GM18505 (cell line): Measurements from ENCODE around the gene ANKRD9.
"Not testable (repeated sequence)": the region's sequence is repeated elsewhere in the genome, so short reads cannot be mapped to it uniquely, and the experiment has no call there.

Source experiments
- ATAC-seq: cut with Tn5 transposase; IDR thresholded peaks from one replicate; pipeline ENCODE4 v1.9.1; 2021; ENCODE audit not compliant: unreplicated experiment
- POLR2A ChIP-seq: IDR thresholded peaks from 4 replicates; pipeline ENCODE4 v1.6.1; 2011; ENCODE audit warnings: borderline replicate concordance; ENCODE audit not compliant: insufficient read depth, insufficient read length; ENCODE audit errors: extremely low read depth

ANKRD9 gene

DNA sequence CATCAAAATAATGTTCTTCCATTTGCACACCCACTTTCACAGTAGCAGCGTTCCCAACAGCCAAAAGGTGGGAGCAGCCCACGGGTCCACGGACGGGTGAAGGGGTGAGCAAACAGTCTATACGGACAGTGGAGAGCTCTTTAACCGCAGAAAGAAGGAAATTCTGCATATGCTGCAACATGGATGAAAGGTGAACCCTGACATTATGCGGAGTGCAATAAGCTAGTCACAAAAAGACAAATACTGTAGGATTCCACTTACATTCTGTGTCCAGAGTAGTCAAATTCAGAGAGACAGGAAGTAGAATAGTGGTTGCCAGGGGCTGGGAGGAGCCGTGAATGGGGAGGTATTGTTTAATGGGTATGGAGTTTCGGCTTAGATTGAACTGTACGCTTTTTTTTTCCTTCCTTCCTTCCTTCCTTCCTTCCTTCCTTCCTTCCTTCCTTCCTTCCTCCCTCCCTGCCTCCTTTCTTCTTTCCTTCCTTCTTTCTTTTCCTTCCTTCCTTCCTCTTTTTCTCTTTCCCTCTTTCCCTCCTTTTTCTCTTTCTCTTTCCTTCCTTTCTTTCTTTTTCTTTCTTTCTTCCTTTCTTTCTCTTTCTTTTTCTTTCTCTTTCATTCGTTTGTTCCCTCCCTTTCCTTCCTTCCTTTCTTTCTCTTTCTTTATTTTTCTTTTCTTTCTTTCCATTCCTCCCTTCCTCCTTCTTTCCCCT is 15.8 kb upstream of the ANKRD9 start:
- ATAC-seq = peak; percentile 23

DNA sequence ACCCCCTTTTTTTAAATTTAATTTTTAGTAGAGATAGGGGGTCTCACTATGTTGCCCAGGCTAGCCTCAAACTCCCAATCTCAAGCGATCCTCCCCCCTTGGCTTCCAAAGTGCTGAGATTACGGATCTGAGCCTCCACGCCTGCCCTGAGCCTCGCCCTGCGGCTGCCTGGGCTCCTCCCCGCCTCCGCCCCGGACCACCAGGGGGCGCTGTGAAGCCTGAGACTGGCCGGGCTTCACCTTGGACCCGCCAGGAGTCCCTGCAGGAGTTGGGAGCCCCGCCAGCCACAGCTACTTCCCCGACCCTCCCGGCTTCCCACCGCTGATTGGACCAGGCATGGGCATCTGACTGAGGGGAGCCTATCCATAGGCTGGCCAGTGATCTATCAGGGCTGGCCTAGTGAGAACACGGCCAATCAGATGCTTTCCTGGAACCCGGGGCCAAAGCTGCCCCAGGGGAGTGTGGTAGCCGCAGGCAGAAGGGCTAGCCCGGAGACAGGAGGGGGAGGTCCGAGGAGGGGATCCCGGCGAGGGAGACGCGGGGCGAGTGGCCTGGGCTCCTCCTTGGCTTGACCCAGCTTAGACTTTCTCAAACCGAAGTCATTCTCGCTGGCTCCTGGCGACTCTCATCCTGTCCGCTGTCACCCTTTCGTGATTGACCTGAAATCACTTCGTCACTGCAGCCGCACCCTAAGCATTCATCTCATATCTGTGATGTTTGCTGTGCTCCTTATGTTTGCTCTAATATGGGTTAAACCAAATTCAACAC is 15.1 kb upstream of the ANKRD9 start:
- peak; percentile 82 for TF ChIP-seq POLR2A
- peak; percentile 94 for ATAC-seq

More for the DNA sequence above, 15.8 kb upstream of the ANKRD9 start:
- TF ChIP-seq POLR2A = no peak

DNA sequence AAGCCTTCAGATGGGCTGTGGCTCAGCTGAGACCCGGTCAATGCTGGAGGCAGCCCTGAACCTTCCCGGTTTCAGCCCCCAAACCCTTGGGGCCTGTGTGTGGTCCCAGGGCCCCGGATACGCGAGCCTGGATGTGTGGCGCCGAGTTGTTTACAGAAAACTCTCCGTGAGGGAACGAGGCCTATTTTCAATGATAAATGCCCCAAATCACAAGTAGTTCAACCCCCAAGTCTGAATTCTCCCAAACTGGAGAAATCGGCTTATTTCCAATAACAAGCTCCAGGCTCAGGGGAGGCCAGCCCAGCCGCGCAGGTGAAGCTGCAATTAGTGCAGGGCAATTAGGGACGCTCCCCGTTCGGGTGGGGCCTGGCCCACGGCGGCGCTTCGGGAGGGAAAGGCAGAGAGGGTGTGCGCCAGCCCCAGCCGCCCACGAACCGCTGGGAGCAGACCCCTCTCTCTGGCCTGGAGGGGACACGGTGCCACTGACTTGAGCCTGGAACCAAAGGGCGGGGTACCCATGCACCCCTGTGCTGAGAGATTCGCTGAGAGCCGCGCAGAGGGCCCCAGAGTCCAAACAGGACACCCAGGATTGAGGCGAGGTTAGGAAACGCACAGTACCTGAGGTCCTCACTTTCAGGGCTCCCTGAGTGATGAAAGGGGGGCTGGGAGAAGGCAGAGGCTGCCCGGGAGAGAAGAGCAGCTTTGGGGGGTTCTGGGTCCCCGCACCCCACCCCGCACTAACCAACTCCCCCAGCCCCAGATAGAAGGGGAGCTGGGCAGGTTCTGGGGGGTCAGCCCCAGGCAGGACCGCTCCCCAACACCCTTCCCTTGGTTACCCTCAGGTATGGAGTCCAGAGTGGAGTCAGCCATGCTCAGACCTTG is 14.2 kb upstream of the ANKRD9 start:
- peak; percentile 6 for ATAC-seq

DNA sequence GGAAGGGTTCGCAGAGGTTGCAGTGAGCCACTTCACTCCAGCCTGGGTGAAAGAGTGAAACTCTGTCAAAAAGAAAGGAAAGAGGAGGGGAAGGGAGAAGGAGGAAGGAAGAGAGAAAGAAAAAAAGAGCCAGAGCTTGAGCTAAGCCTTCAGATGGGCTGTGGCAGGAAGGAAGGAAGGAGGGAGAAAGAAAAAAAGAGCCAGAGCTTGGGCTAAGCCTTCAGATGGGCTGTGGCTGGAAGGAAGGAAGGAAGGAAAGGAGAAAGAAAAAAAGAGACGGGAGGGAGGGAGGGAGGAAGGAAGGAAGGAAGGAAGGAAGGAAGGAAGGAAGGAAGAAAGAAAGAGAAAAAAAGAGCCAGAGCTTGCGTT is 13.6 kb upstream of the ANKRD9 start:
- no peak for ATAC-seq
- no peak for TF ChIP-seq POLR2A

More for the DNA sequence above, 14.2 kb upstream of the ANKRD9 start:
- no peak for TF ChIP-seq POLR2A

DNA sequence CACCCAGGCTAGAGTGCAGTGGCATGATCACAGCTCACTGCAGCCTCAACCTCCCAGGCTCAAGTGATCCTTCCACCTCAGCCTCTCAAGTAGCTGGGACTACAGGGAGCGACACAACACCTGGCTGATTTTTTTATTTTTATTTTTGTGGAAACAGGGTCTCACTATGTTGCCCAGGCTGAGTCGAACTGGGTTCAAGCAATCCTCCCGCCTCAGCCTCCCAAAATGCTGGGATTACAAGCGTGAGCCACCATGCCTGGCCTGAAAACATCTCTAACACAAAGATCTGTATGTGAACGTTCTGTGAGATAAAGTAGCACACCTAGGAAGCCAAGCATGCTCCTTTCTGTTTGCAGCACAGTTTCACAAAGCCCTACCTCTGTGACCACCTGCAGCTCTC is 10.1 kb upstream of the ANKRD9 start:
- not testable (repeated sequence) for ATAC-seq

DNA sequence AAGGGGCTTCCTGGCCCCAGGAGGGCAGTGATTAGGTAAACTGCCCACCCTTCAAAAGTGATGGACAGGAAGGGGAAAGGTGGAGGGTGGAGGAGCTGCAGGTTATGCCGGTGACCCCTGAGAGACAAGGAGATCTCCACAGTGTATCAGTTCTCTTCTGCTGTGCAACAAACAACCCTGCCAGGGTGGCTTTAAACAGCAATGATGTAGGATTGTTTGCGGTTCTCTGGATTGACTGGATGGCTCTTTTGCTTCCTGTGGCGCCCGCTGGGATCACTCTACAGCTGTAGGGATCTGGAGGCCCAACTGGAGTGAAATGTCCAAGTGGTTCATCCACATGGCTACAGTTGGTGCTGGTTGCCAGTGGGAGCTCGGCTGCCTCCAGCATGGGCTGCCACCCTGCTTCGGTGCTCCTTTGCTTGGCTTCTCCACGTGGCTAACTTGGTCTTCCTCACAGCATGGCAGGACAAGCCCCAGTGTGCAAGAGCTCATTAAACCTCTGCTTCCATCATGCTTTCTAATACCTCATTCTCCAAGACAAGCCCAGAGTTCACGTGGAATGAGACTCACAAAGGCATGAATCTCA is 8.6 kb upstream of the ANKRD9 start:
- ATAC-seq = no peak
- TF ChIP-seq POLR2A = no peak

DNA sequence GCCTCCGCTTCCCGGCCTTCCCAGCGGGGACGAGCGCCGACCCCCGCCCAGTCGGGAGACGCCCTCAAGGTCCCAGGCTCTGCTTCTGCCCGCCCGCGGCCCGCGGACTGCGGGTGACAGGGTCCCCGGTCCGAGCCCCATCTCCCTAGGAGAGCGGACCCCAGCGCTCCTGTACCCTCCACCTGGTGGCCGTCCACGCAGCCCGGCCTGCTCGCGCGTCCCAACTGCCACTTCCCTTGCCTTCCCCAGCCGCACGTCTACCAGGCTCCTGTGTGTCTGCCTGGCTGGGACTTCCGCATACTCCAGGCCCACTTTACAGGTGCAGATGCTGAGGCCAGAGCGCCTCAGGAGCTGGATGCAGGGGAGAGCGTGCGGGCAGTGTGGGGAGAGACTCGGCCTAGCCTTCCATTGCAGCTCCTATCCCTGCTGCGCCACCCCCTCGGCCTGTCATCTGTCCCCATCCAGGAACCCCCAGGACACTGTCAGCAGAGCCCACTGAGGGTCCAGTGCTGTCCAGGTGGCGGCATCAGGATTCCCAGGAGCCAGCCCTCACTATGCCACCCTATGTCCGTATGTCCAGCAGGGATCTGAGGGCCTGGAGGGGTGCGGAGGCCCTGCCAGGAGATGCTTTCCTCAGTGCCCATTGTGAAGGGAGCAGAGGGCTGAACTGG is 8.0 kb upstream of the ANKRD9 start:
- TF ChIP-seq POLR2A = no peak
- no peak for ATAC-seq

DNA sequence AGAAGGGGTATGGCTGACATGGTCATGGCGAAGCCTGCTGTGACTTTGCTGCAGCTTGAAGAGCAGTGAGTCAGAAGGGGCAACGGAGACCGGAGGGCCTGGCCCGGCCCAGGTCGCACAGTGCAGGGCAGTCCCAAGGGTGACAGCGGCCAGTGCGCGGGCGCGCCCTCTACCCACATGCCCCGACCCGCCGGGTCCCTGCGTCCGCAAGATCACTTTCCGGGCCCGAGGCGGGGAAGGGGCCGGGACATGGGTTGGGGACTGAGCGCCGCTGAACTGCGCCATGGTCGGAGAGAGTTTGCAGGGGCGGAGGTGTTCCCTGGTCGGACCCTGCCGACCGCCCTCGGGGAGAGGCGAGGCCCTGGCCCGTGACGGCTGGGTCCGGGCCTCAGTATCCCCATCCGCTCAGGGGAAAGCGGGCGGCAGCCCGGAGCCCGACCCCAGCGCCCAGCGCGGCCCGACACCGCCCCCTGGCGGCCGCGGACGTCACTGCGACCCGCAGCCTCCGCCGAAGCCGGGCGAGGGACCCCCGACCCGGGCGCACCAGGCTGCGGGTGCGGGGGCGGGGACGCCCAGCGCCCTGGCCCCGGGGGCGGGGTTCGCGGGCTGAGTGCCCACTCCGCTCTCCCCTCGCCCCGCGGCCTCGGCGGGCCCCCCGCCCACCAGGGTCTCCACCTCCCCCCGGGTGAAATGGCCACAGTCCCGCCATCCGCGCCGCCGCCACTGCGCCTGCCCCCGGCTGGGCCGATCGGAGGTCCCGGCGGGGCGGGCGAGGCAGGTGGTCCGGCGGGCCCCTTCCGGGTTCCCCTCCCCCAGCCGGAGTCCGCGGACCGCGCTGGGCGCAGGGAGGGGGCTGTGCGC is 7.2 kb upstream of the ANKRD9 start:
- peak; percentile 53 for ATAC-seq
- TF ChIP-seq POLR2A = no peak

DNA sequence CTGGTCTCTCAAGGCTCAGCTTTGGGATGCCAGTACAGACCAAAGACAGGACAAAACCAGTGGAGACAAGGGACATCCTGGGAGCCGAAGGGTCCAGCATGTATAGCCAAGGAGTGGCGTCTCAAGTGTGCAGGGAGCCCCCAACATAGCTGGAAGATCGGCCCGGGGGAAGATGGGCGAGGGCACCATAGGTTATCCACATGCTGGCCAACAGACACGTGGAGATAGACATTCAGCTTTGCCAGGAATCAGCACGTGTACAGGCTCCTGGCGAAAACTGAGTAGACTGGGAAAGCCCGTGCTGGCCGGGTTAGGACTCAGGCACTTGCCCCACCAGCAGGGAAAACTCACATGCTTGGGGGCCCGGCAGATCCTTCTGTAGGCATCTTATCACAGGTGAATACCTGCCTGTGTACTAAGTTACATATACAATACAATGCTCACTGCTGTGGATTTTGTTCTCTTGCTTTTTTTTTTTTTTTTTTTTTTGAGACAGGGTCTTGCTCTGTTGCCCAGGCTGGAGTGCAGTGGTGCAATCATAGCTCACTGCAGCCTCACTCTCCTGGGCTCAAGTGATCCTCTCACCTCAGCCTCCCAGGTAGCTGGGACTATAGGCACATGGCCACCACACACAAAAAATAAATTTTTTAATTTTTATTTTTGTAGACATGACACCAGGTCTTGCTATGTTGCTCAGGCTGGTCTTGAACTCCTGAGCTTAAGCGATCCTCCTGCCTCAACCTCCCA is 5.6 kb upstream of the ANKRD9 start:
- no peak for TF ChIP-seq POLR2A
- ATAC-seq = no peak

DNA sequence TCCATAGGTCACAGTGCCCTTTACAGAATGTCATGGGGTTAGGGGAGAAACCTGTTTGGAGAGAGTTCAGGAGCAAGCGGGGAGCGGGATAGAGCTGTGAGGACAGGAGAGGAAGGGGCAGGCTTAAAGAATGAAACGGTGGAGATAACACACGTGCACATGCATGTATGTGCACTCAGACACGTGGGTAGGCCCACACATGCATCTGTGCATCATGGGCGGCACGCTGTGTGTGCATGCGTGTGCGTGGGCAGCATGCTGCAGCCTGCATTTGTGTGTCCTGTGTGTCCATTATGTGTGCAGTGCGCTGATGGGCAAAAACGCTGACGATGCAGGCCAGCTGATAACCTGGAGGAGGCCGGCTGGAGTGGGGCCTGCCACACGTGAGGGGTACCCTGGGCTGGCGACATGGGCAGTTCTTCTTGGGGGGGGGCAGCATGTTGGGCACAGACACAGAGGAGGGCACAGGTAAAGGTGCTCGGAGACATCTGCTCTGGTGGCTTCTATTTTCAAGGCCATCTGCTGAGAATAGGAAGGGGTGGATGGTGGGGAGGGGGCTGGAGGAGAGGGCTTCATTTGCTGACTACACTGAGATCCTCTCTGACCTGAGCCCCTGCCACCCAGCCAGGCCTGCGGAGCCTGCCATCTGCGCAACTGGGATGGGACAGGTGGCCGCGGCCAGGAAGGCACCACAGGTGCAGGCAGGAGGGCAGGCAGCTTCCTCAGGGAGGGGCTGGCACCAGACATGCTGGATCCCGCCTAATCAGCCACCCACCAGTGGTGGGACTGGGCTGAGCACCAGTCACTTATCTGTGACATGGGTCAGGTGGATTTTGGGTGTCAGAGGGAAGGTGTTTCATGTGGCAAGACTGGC is 4.6 kb upstream of the ANKRD9 start:
- no peak for TF ChIP-seq POLR2A
- no peak for ATAC-seq
